T-cell (primary cell): ENCODE data around the gene NDUFB2. TPM values are rescaled to one million over a fixed set of nuclear protein-coding genes. Genes with fewer than 3 reads are reported as not detected.
"Not testable (repeated sequence)": the region's sequence is repeated elsewhere in the genome, so short reads cannot be mapped to it uniquely, and the experiment has no call there.

Experiments
- ATAC-seq, 4 experiments: fragments of 200-7000 bp in 3 of 4; fragments of 150-1000 bp in 1 of 4; cut with Tn5 transposase; replicated peaks in 1 of 4; 1 replicate in 3 of 4; 2 replicates in 1 of 4; pipeline ENCODE4 v1.10.0; 2021; ENCODE audit warnings: moderate library complexity in 3 of 4, mild to moderate bottlenecking in 2 of 4, moderate number of reproducible peaks in 1 of 4
- CTCF ChIA-PET, 2 donors: fragments of 300-600 bp; sonication (Branson Sonifier 250); formaldehyde crosslinking; loops; one replicate each; lab custom pipeline; 2022; ENCODE audit warnings: antibody characterized with exemption in 2 of 2; lab: Charles Lee
- POLR2A ChIA-PET, 2 donors: fragments of 300-600 bp; sonication (Branson Sonifier 250); formaldehyde crosslinking; loops; one replicate each; lab custom pipeline; 2022; ENCODE audit warnings: antibody characterized with exemption in 2 of 2; lab: Charles Lee
- DNase-seq, 35 experiments: peaks; one replicate each; pipeline versions ENCODE4 v3.0.0 to v3.0.0-alpha.2; 2013 to 2023
- H3K27ac ChIP-seq: one replicate; pipeline ENCODE4 v1.5.1; 2013; ENCODE audit warnings: low read length
- H3K27me3 ChIP-seq, 2 experiments: replicated peaks in 1 of 2; 1 replicate in 1 of 2; 2 replicates in 1 of 2; pipeline versions ENCODE4 v1.6.1 to v1.7.0; 2013; ENCODE audit warnings: low read length in 1 of 2, mixed read lengths in 1 of 2; ENCODE audit not compliant: control insufficient read depth in 2 of 2, insufficient read depth in 2 of 2; ENCODE audit errors: extremely low read depth in 1 of 2
- H3K36me3 ChIP-seq, 2 donors: 1 replicate in 1 of 2; 2 replicates in 1 of 2; pipeline versions ENCODE4 v1.6.1 to v1.7.0; 2013; ENCODE audit warnings: low read length in 1 of 2; ENCODE audit not compliant: control insufficient read depth in 2 of 2, insufficient read depth in 1 of 2; ENCODE audit errors: extremely low read depth in 1 of 2
- H3K4me1 ChIP-seq, 2 experiments: 1 replicate in 1 of 2; 2 replicates in 1 of 2; pipeline versions ENCODE4 v1.6.1 to v1.7.0; 2013; ENCODE audit warnings: low read length in 2 of 2, mixed read lengths in 1 of 2; ENCODE audit not compliant: insufficient read depth in 2 of 2, control insufficient read depth in 1 of 2; ENCODE audit errors: extremely low read depth in 1 of 2
- H3K4me3 ChIP-seq, 2 donors: 1 replicate in 1 of 2; 2 replicates in 1 of 2; pipeline versions ENCODE4 v1.5.1 to v1.7.0; 2013; ENCODE audit warnings: mild to moderate bottlenecking in 2 of 2, low read length in 1 of 2, moderate library complexity in 1 of 2; ENCODE audit not compliant: control insufficient read depth in 1 of 2; ENCODE audit errors: extremely low read depth in 1 of 2
- H3K9me3 ChIP-seq: 2 replicates; pipeline ENCODE4 v1.7.0; 2013
- H3K27ac Mint-ChIP-seq, 2 donors: one replicate each; pipeline ENCODE4 v1.8.0; 2020 to 2021; ENCODE audit warnings: mild to moderate bottlenecking in 2 of 2, mixed read lengths in 2 of 2
- H3K27me3 Mint-ChIP-seq, 2 donors: one replicate each; pipeline ENCODE4 v1.8.0; 2021 to 2022; ENCODE audit warnings: mixed read lengths in 2 of 2
- H3K36me3 Mint-ChIP-seq: one replicate; pipeline ENCODE4 v1.8.0; 2021; ENCODE audit warnings: mixed read lengths
- H3K4me1 Mint-ChIP-seq, 3 donors: one replicate each; pipeline ENCODE4 v1.8.0; 2020 to 2022; ENCODE audit warnings: mixed read lengths in 3 of 3, mild to moderate bottlenecking in 1 of 3
- H3K4me3 Mint-ChIP-seq, 3 donors: one replicate each; pipeline ENCODE4 v1.8.0; 2020 to 2022; ENCODE audit warnings: mild to moderate bottlenecking in 3 of 3, mixed read lengths in 3 of 3, moderate library complexity in 3 of 3
- H3K9me3 Mint-ChIP-seq, 3 donors: one replicate each; pipeline ENCODE4 v1.8.0; 2020 to 2022; ENCODE audit warnings: mixed read lengths in 3 of 3
- WGBS: methylation state at CpG from one replicate; pipeline ENCODE4 v1.1.5; 2013; ENCODE audit warnings: missing lambda C conversion rate; ENCODE audit not compliant: insufficient coverage; 5-methylcytosine and 5-hydroxymethylcytosine counted together
- total RNA-seq, 35 experiments: library from RNA in 6 of 35; stranded (reverse) in 6 of 35; fragments of 120-200 nt in 1 of 35; gene quantifications; one replicate each; pipeline versions ENCODE4 v1.2.1 to v1.2.4 and lab custom pipeline; 2013 to 2026

NDUFB2 gene
- total RNA-seq, 5 donors from 2014 or later (not counting 1 experiment from before 2014, with no cell fraction given) = 97.2 to 110 (median 103) TPM

GRCh38 chr7:140689199-140690152 lies 7.0 kb upstream of the NDUFB2 start:
- Mint-ChIP-seq H3K27ac (no peak overlapping the region), H3K9me3 (no peaks in the 10 kb centered on the region), H3K4me1 (no peaks in the 10 kb centered on the region), H3K27me3 (no peaks in the 10 kb centered on the region), H3K4me3 (no peak overlapping the region), H3K36me3 (peaks cover 29% of the 10 kb centered on the region)
- POLR2A ChIA-PET = no interaction called here
- H3K36me3 ChIP-seq = peaks cover 14 to 23% of the 10 kb centered on the region in 2 donors
- no peak overlapping the region for H3K4me3 ChIP-seq
- no peaks in the 10 kb centered on the region for H3K4me1 ChIP-seq
- CTCF ChIA-PET = no interaction called here
- WGBS = 97% methylated on average over 9 of the region's 16 CpGs
- H3K27ac ChIP-seq = no peak overlapping the region
- DNase-seq = no peak
- H3K9me3 ChIP-seq = no peaks in the 10 kb centered on the region
- ATAC-seq = no peak
- no peaks in the 10 kb centered on the region for H3K27me3 ChIP-seq

GRCh38 chr7:140691376-140692045 lies 5.0 kb upstream of the NDUFB2 start:
- no peaks in the 10 kb centered on the region for H3K27me3 ChIP-seq
- CTCF ChIA-PET = interaction anchor here in 1 of 2 donors (0.6 kb wide), 1 partner anchor 9 kb away, joined by 4 read pairs; no protein-coding TSS in a partner anchor
- H3K4me1 Mint-ChIP-seq = peaks cover 8 to 9% (median 8%) of the 10 kb centered on the region in 3 donors
- no peak overlapping the region for H3K4me3 ChIP-seq
- peaks cover 24% of the 10 kb centered on the region for H3K36me3 Mint-ChIP-seq
- WGBS = 93% methylated on average over 7 of the region's 12 CpGs
- POLR2A ChIA-PET = no interaction called here
- no peak overlapping the region for H3K27ac ChIP-seq
- peaks cover 8 to 21% of the 10 kb centered on the region in 2 donors for H3K36me3 ChIP-seq
- H3K27me3 Mint-ChIP-seq = no peaks in the 10 kb centered on the region
- H3K9me3 Mint-ChIP-seq = no peaks in the 10 kb centered on the region
- peaks cover 0 to 9% of the 10 kb centered on the region in 2 experiments for H3K4me1 ChIP-seq
- no peak overlapping the region for H3K4me3 Mint-ChIP-seq
- no peak overlapping the region for H3K27ac Mint-ChIP-seq
- no peaks in the 10 kb centered on the region for H3K9me3 ChIP-seq
- DNase-seq (no peak), ATAC-seq (no peak)

- H3K9me3 Mint-ChIP-seq, H3K27ac ChIP-seq, H3K4me3 ChIP-seq, DNase-seq, POLR2A ChIA-PET, H3K27me3 ChIP-seq, H3K27me3 Mint-ChIP-seq, H3K9me3 ChIP-seq, H3K27ac Mint-ChIP-seq, CTCF ChIA-PET, ATAC-seq, H3K4me3 Mint-ChIP-seq: not testable (repeated sequence)
- peaks cover 5 to 24% of the 10 kb centered on the region in 2 experiments for H3K4me1 ChIP-seq
- WGBS = 89% methylated on average over 8 of the region's 10 CpGs
- Mint-ChIP-seq H3K36me3 (peaks cover 14% of the 10 kb centered on the region), H3K4me1 (peaks cover 24 to 30% (median 30%) of the 10 kb centered on the region in 3 donors)
- H3K36me3 ChIP-seq = peaks cover 8 to 11% of the 10 kb centered on the region in 2 donors
Measured at GRCh38 chr7:140693849-140694248, 2.7 kb upstream of the NDUFB2 start.

GRCh38 chr7:140694592-140694991 lies 1.9 kb upstream of the NDUFB2 start:
- no peaks in the 10 kb centered on the region for H3K27me3 ChIP-seq
- CTCF ChIA-PET = no interaction called here
- Mint-ChIP-seq H3K4me3 (no peak overlapping the region), H3K36me3 (peaks cover 14% of the 10 kb centered on the region), H3K27me3 (no peaks in the 10 kb centered on the region), H3K9me3 (no peaks in the 10 kb centered on the region), H3K27ac (peak overlapping the region in 1 of 2 donors; percentile 22), H3K4me1 (peaks cover 29 to 35% (median 35%) of the 10 kb centered on the region in 3 donors)
- WGBS = 100% methylated on average over 2 of the region's 6 CpGs
- no peaks in the 10 kb centered on the region for H3K9me3 ChIP-seq
- POLR2A ChIA-PET = no interaction called here
- H3K36me3 ChIP-seq = peaks cover 3 to 11% of the 10 kb centered on the region in 2 donors
- peaks cover 5 to 28% of the 10 kb centered on the region in 2 experiments for H3K4me1 ChIP-seq
- DNase-seq = no peak
- no peak overlapping the region for H3K4me3 ChIP-seq
- no peak overlapping the region for H3K27ac ChIP-seq
- no peak for ATAC-seq

- DNase-seq = no peak
- H3K9me3 ChIP-seq = no peaks in the 10 kb centered on the region
- H3K27ac Mint-ChIP-seq = peak overlapping the region in 1 of 2 donors; percentile 91
- H3K4me3 Mint-ChIP-seq = peak overlapping the region in 2 of 3 donors; percentile 96 to 98
- H3K4me3 ChIP-seq = no peak overlapping the region
- H3K27me3 Mint-ChIP-seq = no peaks in the 10 kb centered on the region
- peaks cover 32 to 39% (median 38%) of the 10 kb centered on the region in 3 donors for H3K4me1 Mint-ChIP-seq
- H3K36me3 ChIP-seq = peaks cover 0 to 7% of the 10 kb centered on the region in 2 donors
- no peaks in the 10 kb centered on the region for H3K27me3 ChIP-seq
- H3K27ac ChIP-seq = peak overlapping the region; percentile 87
- ChIA-PET POLR2A (interaction anchor here (0.5 to 0.6 kb wide), 2 partner anchors 56 to 1613 kb away, joined by 4 to 5 read pairs; no protein-coding TSS in a partner anchor), CTCF (no interaction called here)
- ATAC-seq = no peak
- peaks cover 5 to 28% of the 10 kb centered on the region in 2 experiments for H3K4me1 ChIP-seq
- H3K36me3 Mint-ChIP-seq = peaks cover 14% of the 10 kb centered on the region
- 93% methylated on average over 8 of the region's 11 CpGs for WGBS
- H3K9me3 Mint-ChIP-seq = no peaks in the 10 kb centered on the region
Measured at GRCh38 chr7:140695381-140695780, 1.1 kb upstream of the NDUFB2 start.
